RWPE1 (cell line): ENCODE data around the gene RAB7A.
A peak's percentile ranks its signal among the peaks of the same experiment; 100 is the strongest.

Source experiments
- CTCF ChIA-PET: fragments of 350-600 bp; sonication (Branson Sonifier 250); formaldehyde crosslinking; extraction: SDS; loops from one replicate; lab custom pipeline; 2021; lab: Yijun Ruan, JAX
- POLR2A ChIA-PET: fragments of 400-600 bp; formaldehyde crosslinking; extraction: SDS; loops from one replicate; lab custom pipeline; 2020; ENCODE audit warnings: antibody characterized with exemption; ENCODE audit not compliant: low non-redundant PET; lab: Yijun Ruan, JAX
- DNase-seq: peaks from one replicate; pipeline ENCODE4 v3.0.0; 2012; ENCODE audit warnings: low spot score
- H3K27ac ChIP-seq: fragments of 450-650 bp; 2 replicates; pipeline ENCODE4 v1.5.1; 2017
- CTCF ChIP-seq: fragments of 450-650 bp; conservative IDR thresholded peaks from 2 replicates; pipeline ENCODE4 v1.5.1; 2017; ENCODE audit warnings: low read depth, mild to moderate bottlenecking

The RAB7A gene

GRCh38 chr3:128788268-128788869 lies 62.4 kb downstream of the RAB7A start:
- no peak for DNase-seq
- H3K27ac ChIP-seq: peak overlapping the region; percentile 95; the same call in 1 of the 2 replicates
- ChIA-PET POLR2A (no interaction called here), CTCF (no interaction called here)
- TF ChIP-seq CTCF: no peak

GRCh38 chr3:128794067-128794768 lies 68.2 kb downstream of the RAB7A start:
- no peak for TF ChIP-seq CTCF
- POLR2A ChIA-PET: interaction anchor here (0.9 kb wide), 1 partner anchor 114 kb away, joined by 3 read pairs; no protein-coding TSS in a partner anchor
- DNase-seq: peak; percentile 92
- peak overlapping the region; percentile 82 for H3K27ac ChIP-seq
- CTCF ChIA-PET: interaction anchor here (0.6 to 1.3 kb wide), 3 partner anchors 97 to 1090 kb away, joined by 3 to 4 read pairs (median 3); no protein-coding TSS in a partner anchor

GRCh38 chr3:128794770-128795649 lies 69.0 kb downstream of the RAB7A start:
- ChIA-PET POLR2A (no interaction called here), CTCF (interaction anchor here (0.6 to 1.3 kb wide), 5 partner anchors 12 to 1089 kb away, joined by 3 to 5 read pairs (median 3); no protein-coding TSS in a partner anchor)
- peak overlapping the region; percentile 82 for H3K27ac ChIP-seq
- DNase-seq: peak; percentile 56
- TF ChIP-seq CTCF: peak; percentile 68

GRCh38 chr3:128799653-128800052 lies 73.7 kb downstream of the RAB7A start:
- no peak for TF ChIP-seq CTCF
- ChIA-PET CTCF (no interaction called here), POLR2A (no interaction called here)
- no peak for DNase-seq
- H3K27ac ChIP-seq: no peak overlapping the region

- TF ChIP-seq CTCF: no peak
- no peak overlapping the region for H3K27ac ChIP-seq
- no peak for DNase-seq
- CTCF ChIA-PET: no interaction called here
- POLR2A ChIA-PET: interaction anchor here (0.7 kb wide), 1 partner anchor 78 kb away, joined by 3 read pairs; no protein-coding TSS in a partner anchor
Measured at GRCh38 chr3:128800241-128801187, 74.5 kb downstream of the RAB7A start.
